HuH-7 (cell line): ENCODE results near the gene PIGP.
"Not testable (repeated sequence)": the region's sequence is repeated elsewhere in the genome, so short reads cannot be mapped to it uniquely, and the experiment has no call there.

ENCODE experiments used
- DNase-seq: peaks from one replicate; pipeline ENCODE4 v3.0.0; 2011; ENCODE audit warnings: low spot score

The PIGP gene

GRCh38 chr21:37072988-37073416, at the start of gene PIGP, which contains the start of gene TTC3:
PIGP (minus strand) TSS chr21:37073071; CDS start chr21:37072515, 556 bp downstream.
TTC3 (plus strand) TSS chr21:37073254; CDS start chr21:37087258, 14,004 bp downstream.
- peak; percentile 87 for DNase-seq

GRCh38 chr21:37119421-37120218, 46.7 kb upstream of the PIGP start:
- peak; percentile 4 for DNase-seq

GRCh38 chr21:37118187-37118826, 45.4 kb upstream of the PIGP start:
- DNase-seq = no peak

DNA sequence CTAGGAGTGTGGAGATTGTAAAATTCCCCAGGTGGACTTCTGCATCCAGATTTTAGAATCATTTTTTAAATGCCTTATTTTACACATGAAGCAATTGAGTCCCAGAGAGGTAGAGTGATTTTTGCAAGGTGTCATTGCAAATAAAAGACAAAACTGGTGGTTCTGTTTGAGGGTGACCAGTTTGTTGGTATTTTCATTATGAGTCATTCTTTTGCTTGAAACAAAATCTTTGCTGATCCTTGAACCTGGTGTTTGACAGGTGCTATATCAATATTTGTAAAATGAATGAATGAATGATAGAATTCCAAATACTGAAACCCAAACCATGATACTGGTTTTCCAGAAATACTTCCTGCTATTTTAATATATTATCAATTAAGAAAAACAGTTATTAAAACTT, 44.3 kb upstream of the PIGP start:
- no peak for DNase-seq

GRCh38 chr21:37116459-37116858, 43.6 kb upstream of the PIGP start:
- not testable (repeated sequence) for DNase-seq

DNA sequence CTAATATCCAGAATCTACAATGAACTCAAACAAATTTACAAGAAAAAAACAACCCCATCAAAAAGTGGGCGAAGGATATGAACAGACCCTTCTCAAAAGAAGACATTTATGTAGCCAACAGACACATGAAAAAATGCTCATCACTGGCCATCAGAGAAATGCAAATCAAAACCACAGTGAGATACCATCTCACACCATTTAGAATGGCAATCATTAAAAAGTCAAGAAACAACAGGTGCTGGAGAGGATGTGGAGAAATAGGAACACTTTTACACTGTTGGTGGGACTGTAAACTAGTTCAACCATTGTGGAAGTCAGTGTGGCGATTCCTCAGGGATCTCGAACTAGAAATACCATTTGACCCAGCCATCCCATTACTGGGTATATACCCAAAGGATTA, 41.4 kb upstream of the PIGP start:
- not testable (repeated sequence) for DNase-seq

DNA sequence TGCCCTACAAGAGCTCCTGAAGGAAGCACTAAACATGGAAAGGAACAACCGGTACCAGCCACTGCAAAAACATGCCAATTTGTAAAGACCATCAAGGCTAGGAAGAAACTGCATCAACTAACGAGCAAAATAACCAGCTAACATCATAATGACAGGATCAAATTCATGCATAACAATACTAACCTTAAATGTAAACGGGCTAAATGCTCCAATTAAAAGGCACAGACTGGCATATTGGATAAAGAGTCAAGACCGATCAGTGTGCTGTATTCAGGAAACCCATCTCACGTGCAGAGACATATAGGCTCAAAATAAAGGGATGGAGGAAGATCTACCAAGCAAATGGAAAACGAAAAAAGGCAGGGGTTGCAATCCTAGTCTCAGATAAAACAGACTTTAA, 38.2 kb upstream of the PIGP start:
- not testable (repeated sequence) for DNase-seq

GRCh38 chr21:37106998-37107397, 34.1 kb upstream of the PIGP start:
- DNase-seq = no peak

DNA sequence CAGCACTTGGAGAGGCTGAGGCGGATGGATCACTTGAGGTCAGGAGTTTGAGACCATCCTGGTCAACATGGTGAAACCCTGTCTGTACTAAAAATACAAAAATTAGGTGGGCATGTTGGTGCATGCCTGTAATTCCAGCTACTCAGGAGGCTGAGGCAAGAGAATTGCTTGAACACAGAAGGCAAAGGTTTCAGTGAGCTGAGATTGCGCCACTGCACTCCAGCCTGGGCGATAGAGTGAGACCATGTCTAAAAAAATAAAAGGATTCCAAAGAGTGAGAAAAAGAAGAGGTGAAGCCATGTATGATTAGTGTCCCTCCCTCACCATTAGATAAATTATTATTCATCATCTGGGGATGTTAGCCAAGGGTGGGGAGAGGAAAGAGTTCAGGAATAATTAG, 29.9 kb upstream of the PIGP start:
- not testable (repeated sequence) for DNase-seq

DNA sequence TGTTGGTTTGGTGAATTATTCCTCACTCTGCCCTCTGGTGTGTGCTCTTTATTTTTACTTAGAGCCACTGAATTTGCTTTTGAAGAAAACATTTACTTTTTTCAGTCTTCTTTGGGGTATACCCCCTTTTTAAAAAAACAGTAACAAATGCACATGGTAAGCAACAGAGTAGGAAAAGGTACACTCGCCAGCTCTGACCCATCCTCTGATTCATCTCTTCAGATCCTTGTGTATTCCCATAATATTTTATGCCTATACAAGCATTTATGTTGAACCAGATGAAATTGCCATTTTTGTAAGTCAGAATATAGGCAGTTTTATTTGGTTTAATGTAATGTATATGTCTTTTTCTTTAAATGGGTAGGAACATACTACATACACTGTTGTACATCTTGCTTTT, 28.5 kb upstream of the PIGP start:
- DNase-seq = no peak

GRCh38 chr21:37100316-37100715, 27.4 kb upstream of the PIGP start:
- DNase-seq = no peak

DNA sequence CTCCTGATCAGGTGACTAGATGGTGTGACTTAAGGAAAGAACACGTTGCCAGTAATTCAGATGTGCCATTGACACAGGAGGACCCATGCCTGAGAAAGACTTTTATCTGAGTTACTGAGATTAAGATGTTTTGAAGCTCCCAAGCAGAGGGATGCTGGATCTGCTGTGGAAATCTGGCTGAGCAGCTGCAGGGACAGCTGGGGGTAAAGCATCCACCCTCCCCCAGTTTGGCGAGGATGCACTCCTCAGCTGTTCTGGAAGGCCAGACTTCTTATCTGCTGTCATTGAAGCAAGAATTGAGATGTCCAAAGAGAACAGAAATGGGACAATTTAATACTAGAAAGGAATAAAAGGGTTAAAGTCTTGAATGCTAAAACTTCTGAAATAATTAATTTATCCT, 25.9 kb upstream of the PIGP start:
- no peak for DNase-seq

DNA sequence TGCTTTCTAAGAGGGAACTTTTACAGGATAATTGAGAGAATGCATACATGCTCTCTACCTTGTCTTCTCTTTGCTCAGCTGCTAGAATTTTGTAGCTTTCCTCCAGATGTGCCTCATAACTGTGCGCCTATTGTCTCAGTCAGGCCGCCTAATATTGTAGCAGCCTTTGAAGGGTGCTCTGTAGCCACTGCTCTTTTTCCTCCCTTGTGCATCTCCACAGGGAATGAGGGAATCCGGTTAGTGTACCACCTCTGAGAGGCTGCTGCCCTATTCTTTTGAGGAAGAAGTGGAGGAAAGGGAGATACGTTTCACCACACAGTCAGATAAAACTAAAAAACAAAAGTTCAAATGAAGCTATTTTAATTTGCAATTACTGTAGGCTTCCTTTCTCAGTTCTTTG, 22.9 kb upstream of the PIGP start:
- no peak for DNase-seq

GRCh38 chr21:37093977-37094376, 21.1 kb upstream of the PIGP start:
- no peak for DNase-seq

DNA sequence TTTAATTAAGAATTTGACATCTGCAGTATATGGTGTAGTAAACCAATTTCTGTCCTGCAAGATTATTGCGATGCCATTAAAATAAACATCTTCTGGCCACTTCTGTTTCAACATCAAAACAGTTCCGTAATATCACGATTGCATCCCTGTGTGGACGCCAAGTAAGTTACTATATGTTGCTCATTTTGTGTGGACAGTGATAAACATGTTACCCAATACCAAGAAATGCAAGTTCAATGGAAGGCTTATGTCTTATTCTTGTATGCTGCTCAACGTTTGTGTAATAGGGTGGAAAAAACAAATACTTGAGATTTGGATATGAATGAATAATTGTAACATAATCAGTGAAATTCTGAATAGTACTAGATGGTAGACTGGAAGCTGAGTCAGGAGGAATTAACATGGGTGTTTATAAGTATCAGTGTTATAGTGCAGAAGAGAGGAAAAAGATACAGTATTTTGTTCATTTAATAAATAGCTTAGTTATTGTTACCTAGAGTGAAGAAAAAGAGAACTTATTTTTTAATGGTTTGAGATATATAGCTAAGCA, 15.4 kb upstream of the PIGP start:
- no peak for DNase-seq

DNA sequence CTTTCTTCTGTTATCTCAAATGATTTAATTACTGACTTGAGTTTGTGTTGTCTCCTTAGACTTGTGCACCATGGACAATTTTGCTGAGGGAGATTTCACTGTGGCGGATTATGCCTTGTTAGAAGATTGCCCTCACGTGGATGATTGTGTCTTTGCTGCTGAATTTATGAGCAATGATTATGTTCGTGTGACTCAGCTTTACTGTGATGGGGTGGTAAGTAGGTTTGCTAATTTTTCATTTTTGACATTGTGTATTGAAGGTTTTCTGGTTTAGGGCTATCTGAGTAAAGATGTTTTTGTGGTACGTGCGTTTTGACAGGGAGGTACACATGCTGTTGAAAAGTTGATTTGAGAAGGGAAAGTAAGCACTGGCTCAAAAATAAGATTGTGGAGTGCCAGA, 14.3 kb upstream of the PIGP start:
- no peak for DNase-seq

GRCh38 chr21:37085726-37086125, 12.9 kb upstream of the PIGP start:
- no peak for DNase-seq

DNA sequence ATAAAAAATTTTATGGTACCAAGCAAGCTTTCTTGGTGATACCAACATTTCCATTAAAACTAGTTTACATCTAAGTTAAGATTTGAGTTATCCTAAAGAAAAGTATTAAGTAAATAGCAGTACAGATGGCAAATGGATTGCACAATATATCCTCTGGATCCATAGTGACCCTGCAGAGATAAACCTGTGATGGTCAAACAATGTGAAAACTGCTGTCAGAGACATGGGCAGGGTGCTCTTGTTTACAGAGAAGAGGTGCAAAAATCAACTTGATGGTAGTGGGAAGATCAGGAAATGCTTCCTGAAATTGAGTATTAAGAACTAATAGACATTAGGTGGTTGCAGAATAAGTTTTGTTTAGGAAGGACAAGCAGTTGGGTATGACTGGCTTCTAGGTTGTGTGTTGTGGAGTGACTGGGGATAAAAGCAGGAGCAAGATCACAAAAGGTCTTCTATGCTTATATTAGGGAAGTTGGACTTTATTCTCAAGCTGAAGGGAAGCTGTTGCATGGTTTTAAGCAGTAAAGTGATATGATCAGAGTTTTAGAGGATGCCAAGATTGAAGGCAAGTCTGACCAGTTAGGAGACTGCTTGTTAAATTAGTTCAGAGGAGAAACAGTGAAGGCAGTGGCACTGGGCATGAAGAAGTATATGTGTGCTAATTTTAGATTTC, 10.1 kb upstream of the PIGP start:
- DNase-seq = no peak

DNA sequence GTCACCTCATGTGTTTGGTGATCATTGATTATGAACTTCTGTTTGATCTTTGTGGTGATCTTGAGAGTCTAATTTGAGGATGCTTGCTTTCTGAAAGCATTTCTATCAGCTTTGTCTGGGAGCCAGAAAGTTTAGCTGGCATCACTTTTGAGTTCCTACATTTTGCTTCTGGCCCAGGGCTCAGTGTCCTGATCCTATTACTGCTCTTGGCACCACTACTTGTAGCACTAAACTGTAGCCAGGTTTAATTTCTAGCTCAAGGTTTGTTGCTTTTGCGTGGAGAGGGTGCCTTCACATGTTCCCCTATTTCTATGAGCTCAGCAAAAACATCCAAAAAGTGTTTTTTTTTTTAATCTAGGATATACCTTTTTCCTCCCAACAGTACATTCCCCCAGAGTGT, 9.5 kb upstream of the PIGP start:
- no peak for DNase-seq

DNA sequence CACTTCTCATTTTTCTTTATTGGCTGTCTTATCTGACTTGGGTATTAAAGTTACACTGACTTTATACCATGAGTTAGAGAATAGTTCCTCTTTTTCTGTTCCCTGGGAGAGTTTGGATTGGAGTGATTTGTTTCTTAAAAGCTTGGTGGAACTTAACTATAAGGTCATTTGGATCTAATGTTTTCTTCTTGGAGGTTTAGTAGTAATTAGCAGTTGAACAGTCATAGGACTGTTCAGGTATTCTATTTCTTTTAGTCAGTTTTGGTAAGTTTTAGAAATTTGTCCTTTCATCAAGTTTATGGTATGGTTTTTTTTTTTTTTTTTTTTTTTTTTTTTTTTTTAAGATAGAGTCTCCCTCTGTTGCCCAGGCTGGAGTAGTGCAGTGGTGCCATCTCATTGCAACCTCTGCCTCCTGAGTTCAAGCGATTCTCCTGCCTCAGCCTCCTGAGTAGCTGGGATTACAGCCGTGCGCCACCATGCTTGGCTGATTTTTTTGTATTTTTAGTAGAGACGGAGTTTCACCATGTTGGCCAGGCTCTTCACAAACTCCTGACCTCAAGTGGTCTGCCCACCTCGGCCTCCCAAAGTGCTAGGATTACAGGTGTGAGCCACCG, 6.4 kb upstream of the PIGP start:
- no peak for DNase-seq

- DNase-seq = no peak
Measured at GRCh38 chr21:37077403-37077802, 4.5 kb upstream of the PIGP start.
